Measurements from ENCODE around the gene RECQL5.
"Not testable (repeated sequence)": the region's sequence is repeated elsewhere in the genome, so short reads cannot be mapped to it uniquely, and the experiment has no call there.

Gene RECQL5

DNA sequence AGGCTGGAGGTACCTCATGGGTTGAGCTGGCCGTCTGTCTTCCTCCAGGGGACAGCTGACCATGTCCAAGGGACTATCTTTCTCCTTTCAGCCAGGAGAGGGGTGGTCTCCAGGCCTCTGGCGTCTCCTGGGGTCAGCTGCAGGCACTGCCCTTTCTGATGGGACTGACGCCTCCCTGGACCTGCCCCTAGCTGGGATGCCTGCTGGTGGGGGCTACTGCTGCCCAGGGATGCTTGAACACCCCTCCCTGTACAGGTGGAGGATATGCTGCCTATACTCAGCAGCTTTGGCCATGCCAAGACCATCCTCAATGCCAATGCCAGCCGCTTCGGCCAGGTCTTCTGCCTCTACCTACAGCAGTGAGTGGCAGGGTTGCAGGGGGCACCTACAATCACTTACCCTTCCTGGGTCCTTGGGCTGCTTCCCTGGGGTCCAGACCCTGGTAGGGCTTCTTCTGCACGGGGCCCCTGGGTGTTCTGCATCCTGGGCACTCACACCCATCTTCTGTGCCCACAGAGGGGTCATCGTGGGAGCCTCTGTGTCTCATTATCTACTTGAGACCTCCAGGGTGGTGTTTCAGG lies 75.1 kb downstream of the RECQL5 start:
- no peak overlapping the region for H3K27ac Mint-ChIP-seq
- H3K9me3 Mint-ChIP-seq: no peaks in the 10 kb centered on the region
- H3K27me3 Mint-ChIP-seq: no peaks in the 10 kb centered on the region
- H3K36me3 Mint-ChIP-seq: no peaks in the 10 kb centered on the region
- no peak overlapping the region for H3K4me3 Mint-ChIP-seq
- H3K4me1 Mint-ChIP-seq: peaks cover 4% of the 10 kb centered on the region

GRCh38 chr17:75590849-75591721 lies 75.9 kb downstream of the RECQL5 start:
- Mint-ChIP-seq H3K9me3 (no peaks in the 10 kb centered on the region), H3K4me3 (no peak overlapping the region), H3K4me1 (peaks cover 4% of the 10 kb centered on the region), H3K36me3 (no peaks in the 10 kb centered on the region), H3K27ac (no peak overlapping the region), H3K27me3 (no peaks in the 10 kb centered on the region)

DNA sequence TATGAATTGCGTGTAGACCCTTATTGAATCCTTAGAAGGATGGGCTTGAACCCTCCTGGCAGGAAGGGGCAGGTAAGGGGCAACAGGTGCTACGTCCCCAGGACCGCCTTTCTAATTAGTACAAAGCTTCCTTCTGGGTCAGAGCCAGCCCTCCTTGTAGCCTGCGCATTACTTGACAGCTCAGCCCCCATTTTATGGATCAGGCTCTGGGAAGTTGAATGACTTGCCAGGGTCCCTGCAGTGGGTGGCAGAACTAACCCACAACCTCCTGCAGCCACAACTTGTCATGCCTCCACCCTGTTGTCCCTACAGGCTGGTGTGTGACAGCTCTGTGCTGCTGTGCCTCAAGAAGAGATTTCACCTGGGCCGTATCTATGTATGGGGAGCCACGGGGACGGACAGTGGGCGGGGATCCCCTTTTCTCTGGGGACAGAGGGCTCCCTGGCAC lies 76.6 kb downstream of the RECQL5 start:
- Mint-ChIP-seq H3K4me1 (peaks cover 4% of the 10 kb centered on the region), H3K36me3 (no peaks in the 10 kb centered on the region), H3K27ac (no peak overlapping the region), H3K27me3 (no peaks in the 10 kb centered on the region), H3K4me3 (no peak overlapping the region), H3K9me3 (no peaks in the 10 kb centered on the region)

DNA sequence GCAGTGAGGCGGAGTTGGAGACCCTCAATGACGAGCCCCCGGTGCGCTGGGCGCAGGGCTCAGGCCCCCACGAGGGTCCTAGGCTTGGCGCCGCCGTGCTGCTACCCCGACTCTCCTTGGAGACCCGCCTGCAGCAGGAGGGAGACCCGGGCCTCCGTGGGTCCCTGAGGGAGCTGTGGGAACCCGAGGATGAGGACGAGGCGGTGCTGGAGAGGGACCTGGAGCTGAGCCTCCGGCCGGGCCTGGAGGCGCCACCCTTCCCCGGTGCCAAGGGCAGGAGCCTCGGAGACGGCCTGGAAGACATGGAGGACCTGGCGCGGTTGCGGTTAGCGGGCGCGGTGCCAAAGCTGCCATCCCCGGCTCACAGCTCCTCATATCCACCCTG lies 77.0 kb downstream of the RECQL5 start:
- Mint-ChIP-seq H3K4me3 (no peak overlapping the region), H3K36me3 (no peaks in the 10 kb centered on the region), H3K27me3 (no peaks in the 10 kb centered on the region), H3K9me3 (no peaks in the 10 kb centered on the region), H3K4me1 (peaks cover 4% of the 10 kb centered on the region), H3K27ac (no peak overlapping the region)

GRCh38 chr17:75589012-75589918 lies 77.7 kb downstream of the RECQL5 start:
- Mint-ChIP-seq H3K9me3 (no peaks in the 10 kb centered on the region), H3K27ac (no peak overlapping the region), H3K36me3 (no peaks in the 10 kb centered on the region), H3K27me3 (no peaks in the 10 kb centered on the region), H3K4me1 (peaks cover 4% of the 10 kb centered on the region), H3K4me3 (peak overlapping the region; percentile 74)

- no peak overlapping the region for H3K27ac Mint-ChIP-seq
- no peaks in the 10 kb centered on the region for H3K27me3 Mint-ChIP-seq
- no peaks in the 10 kb centered on the region for H3K9me3 Mint-ChIP-seq
- no peaks in the 10 kb centered on the region for H3K36me3 Mint-ChIP-seq
- H3K4me1 Mint-ChIP-seq: peaks cover 4% of the 10 kb centered on the region
- no peak overlapping the region for H3K4me3 Mint-ChIP-seq
These were observed 78.3 kb downstream of the RECQL5 start for GRCh38 chr17:75588596-75589011.

DNA sequence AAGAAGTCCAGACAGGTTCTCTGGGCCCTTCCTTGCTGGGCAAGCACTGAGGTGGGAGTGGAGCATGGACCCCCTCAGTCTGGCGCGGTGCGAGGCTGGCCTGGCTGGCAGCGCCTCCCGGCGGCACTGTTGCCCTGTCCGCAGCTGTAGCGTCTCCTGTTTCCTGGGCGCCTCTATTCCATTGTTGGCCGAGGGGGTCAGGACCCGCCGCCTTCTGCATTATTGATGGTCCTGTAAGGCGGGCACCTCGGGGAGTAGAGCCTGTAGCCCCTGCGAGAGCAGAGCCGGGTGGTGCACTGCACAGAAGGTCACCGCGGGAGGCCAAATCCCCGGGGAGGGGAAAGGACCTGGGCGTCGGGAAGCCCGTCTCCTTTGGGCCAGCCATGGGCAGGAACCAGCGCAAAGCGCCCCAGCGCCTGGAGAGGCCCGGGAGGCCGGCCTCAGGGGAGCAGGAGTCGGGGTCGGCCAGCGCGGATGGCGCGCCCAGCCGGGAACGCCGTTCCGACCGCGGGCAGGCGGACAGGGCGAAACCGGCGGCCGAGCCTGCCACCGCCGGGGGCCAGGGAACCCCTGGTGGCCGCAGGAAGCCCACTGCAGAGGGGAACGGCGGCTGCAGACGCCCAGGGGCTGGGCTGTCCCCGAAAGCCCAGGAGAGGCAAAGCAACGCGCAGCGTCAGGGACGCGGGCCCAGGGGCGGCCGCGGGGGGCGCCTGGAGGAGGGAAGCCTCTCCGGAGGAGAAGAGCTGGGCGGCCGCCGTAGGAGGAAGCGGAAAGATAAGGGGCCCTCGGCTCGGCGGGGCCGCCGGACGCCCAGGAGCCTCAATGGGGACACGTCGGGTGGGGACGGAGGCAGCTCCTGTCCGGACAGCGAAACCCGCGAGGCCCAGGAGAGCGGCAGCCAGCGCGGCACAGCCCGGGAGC lies 79.0 kb downstream of the RECQL5 start, which contains the start of gene MYO15B:
Gene MYO15B, plus strand, starts transcription at position 126 of the 921 bp plus-strand sequence. Its CDS starts 258 bp downstream, at position 384.
- peak within 1 kb of the TSS; percentile 71 for H3K4me3 Mint-ChIP-seq
- H3K27ac Mint-ChIP-seq: peak within 1 kb of the TSS; percentile 35
- H3K4me1 Mint-ChIP-seq: peaks cover 4% of the 10 kb centered on the region
- H3K9me3 Mint-ChIP-seq: no peaks in the 10 kb centered on the region
- H3K27me3 Mint-ChIP-seq: no peaks in the 10 kb centered on the region
- H3K36me3 Mint-ChIP-seq: no peaks in the 10 kb centered on the region

DNA sequence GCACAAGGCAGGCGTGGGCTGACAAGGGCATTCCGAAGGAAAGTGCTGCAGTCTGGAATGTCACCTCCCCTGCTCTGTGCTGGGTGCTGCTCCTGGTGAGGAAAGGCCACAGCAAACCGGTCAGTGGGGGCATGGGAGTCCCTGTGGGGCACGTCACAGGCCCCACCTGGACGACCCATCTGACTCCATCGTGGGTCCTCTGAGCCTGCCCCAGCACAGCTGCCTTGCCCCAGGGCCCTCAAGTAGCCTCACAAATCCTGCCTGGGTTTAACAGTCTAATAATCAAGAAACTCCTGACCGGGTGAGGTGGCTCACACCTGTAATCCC lies 82.1 kb downstream of the RECQL5 start:
- Mint-ChIP-seq H3K4me1 (peaks cover 12% of the 10 kb centered on the region), H3K9me3 (no peaks in the 10 kb centered on the region), H3K4me3 (no peak overlapping the region), H3K27me3 (no peaks in the 10 kb centered on the region), H3K36me3 (no peaks in the 10 kb centered on the region), H3K27ac (no peak overlapping the region)

- H3K27me3 Mint-ChIP-seq, H3K4me3 Mint-ChIP-seq, H3K9me3 Mint-ChIP-seq, H3K27ac Mint-ChIP-seq, H3K36me3 Mint-ChIP-seq: not testable (repeated sequence)
- H3K4me1 Mint-ChIP-seq: peaks cover 12% of the 10 kb centered on the region
These were observed 83.8 kb downstream of the RECQL5 start for GRCh38 chr17:75583197-75583596.

- not testable (repeated sequence) for H3K27me3 Mint-ChIP-seq, H3K4me1 Mint-ChIP-seq, H3K9me3 Mint-ChIP-seq, H3K36me3 Mint-ChIP-seq
- peak overlapping the region; percentile 15 for H3K27ac Mint-ChIP-seq
- peak overlapping the region; percentile 79 for H3K4me3 Mint-ChIP-seq
These were observed 85.7 kb downstream of the RECQL5 start for GRCh38 chr17:75581121-75581725.

All from activated naive CD4-positive, alpha-beta T cell treated with anti-CD3 and anti-CD28 coated beads, Interleukin-2, amount 50 U/mL, for 24 hours (primary cell).